Renal cortex interstitium (tissue), 11 donors: Measurements from ENCODE around the gene SORL1. TPM values are rescaled to one million over a fixed set of nuclear protein-coding genes. Genes with fewer than 3 reads are reported as not detected.

Experiments used
- DNase-seq, 11 donors: peaks; one replicate each; pipeline ENCODE4 v3.0.0-alpha.2; 2013; ENCODE audit warnings: low read depth in 9 of 11, low spot score in 4 of 11; ENCODE audit errors: extremely low read depth in 1 of 11
- polyA plus RNA-seq, 3 donors: library from polyadenylated mRNA; unstranded; fragments of 120-200 nt; gene quantifications; one replicate each; pipeline ENCODE4 v1.2.1, GENCODE V29; 2013; ENCODE audit not compliant: insufficient read length in 3 of 3

SORL1 gene
- polyA plus RNA-seq, 3 donors = 32.2 to 40.0 (median 34.1) TPM

DNA sequence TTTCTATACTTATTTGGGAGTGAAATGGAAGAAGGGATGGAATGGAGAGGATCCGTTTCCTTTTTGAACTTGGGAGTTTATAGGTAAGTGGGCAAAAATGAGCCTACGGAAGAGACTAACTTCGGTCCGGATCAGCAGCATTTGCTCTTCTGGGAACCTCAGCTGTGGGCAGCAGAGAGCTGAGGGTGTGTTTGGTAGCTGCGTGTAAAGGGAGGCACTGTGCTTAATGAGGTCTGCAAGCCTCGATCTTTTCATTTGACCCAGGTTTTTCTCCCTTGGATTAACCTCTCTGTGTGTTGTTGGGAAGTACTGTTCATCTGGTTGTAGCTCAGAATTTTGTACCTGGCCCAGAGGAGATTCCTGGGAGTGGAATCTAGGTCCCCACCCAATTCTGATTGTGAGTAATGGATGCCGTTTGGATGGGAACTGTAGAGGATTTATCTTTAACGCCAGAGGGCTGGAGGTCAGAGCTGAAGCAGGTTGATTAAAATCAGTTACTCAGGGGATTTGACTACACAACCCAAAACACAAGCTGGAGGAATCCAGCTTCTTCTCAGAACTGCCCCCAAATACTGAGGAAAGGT lies 202.2 kb downstream of the SORL1 start:
- DNase-seq = no peak

DNA sequence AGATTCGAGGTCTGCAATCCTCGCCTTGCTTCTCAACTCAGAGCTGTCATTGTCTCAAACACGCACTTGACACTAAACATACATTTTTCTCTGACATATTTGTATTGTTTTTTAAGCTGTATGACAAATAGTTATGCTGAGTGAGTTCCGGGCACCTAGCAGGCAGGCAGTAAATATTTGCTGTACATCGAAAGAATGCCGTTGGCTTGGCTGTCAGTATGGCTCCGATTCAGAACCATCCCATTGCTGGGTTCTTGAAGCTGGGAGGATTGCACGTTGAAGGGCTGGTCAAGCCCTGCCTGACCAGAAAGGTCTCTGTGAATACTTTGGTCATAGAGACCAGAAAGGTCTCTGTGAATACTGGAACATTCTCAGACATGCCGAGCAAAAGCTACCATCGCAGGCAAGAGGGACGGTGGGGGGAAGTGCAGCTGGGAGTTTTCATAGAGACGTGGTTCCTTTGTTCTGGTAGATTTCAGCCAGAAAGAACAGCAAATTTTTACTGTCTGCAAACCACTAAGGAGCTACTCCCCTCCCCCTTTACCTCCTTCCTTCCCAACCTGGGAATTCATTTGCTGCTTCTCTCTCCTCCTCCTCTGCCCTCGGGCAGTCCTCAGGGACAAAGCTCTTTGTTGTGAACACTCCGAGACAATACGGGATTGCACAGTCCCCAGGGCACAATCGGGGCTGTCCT lies 202.9 kb downstream of the SORL1 start:
- no peak for DNase-seq

DNA sequence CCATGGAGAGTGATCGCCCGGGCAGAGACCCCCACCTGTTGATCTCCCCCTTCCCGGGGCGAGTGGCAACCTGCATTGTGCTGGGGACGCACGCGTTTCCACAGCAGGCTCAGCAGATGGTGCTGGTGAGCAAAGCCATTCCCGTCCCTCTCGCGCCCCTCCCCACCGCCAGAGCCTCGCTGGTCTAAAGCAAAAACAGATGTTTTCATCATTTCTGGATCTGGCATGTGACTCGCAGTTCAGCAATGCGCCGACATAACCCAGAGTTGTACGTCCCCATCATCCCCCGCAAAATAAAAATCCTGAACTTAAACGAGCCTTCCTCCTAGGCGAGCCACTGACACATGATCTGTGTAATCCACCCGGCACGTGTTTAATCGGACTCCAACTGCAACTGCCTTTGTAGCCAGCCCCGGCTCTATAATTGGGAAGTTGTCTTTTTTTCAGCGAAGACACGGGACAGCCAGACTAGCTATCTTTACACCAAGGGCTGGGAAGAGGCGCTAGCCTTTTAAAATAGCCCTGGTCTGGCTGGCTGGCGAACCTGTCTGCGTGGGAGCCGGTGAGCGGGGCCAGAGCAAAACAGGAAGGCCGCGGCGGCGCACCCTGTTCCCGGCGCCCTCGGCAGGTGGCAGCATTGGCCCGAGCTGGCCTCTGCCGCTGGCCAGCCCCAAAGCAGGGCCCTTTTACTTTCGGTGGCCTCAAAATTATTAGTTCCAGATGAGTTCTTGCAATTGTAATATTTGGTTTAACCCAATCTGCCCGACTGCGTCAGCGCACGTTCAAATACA lies 203.6 kb downstream of the SORL1 start:
- peak in 9 of 11 donors; percentile 83 to 91 (median 86) for DNase-seq

DNA sequence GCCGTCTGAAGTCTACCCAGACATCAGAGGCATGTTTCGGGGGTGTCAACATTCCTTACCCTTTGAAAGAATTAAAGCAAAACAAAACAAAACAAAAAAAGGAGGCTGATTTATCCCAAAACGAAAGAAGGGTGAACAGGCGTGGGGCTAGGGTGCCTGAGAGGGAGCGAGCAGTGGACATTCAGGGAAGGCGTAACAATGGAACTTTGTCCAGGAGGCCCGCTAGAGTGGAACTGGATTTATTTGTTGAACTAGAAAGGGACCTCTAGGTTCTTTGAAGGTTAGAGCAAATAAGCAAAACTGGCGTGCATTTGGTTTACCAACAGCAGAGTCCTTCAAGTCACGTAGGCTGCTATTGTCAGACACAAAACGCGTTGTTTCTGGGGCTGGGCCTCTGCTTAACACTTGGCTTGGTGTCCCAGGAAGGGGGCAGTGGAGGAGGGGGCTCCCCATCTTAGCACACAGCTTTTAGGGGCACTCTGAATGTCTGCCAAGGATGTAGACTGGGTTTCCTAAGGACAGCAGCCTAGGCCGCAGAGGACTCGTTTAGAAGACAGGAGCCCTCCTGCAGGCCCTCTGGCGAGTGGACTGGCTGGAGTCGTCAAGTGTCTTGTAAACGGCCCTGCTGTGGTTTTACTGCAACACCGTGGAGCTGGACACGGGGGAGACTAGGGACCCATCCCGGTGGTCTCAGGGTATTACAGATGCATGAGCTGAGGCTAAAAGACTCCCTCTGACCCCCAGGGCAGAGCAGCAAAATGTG lies 204.4 kb downstream of the SORL1 start:
- peak in 1 of 11 donors; percentile 75 for DNase-seq

DNA sequence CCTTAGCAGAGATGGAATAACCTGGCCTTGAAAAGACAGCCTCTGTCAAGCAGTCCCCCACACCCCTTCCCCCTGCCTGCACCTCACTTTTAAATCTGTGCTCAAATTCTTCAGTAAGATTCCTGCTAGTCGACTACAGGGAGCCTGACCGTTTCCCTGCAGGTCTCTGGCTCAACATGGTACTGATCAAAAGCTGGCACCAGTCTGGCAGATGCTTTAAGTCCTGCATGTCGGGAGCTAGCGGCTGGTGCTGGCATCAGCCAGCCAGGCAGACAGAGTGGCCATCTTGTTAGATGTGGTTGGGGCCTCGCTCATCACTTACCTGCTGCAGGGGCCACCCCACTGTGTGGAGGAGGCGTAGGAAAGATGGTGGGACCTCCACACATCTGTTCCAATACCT lies 205.0 kb downstream of the SORL1 start:
- DNase-seq = no peak

DNA sequence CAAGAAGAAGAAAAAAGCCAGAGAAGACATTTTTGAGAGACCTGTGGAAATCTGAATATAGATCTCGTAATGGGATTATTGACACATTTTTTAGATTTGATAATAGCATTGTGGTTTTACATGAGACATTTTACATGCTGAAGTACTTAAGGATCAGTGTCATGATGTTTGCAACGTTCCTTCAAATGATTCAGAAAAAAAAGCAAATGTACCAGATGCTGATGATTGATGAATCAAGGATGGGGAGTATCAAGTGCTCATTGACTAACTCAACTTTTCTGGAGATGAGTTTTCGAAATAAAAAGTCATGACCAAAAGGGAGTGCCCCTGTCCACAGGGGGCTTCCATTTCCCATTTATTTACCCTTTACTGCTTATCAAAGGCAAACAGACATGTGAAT lies 207.7 kb downstream of the SORL1 start:
- no peak for DNase-seq

DNA sequence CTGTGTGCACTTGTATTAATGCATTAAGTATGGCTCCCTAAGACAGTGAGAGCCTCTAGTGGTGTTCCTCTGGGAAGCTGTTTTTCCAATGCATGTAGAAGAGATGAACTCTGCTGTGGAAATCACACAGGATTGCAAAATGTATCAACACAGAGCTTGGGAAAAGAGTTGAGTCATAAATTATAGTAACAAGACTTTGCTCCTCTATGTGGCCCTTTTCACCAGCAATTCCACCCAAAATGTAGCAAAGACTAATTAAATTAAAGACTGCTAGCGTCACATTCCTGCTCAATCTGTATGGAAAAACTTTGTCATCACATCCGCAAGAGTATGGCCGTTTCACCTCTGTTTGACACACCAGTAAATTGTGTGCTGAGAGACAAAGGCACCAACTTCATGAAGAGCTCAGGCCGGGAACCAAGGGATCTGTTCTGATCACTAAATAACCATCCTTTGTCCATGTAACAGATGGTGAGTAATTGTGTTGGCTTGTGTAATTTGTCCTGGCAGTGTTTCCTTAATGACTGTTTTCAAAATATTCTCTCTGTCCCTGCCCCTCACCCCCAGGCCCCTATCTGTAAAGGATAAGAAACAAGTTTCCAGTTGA lies 209.9 kb downstream of the SORL1 start:
- DNase-seq = no peak

DNA sequence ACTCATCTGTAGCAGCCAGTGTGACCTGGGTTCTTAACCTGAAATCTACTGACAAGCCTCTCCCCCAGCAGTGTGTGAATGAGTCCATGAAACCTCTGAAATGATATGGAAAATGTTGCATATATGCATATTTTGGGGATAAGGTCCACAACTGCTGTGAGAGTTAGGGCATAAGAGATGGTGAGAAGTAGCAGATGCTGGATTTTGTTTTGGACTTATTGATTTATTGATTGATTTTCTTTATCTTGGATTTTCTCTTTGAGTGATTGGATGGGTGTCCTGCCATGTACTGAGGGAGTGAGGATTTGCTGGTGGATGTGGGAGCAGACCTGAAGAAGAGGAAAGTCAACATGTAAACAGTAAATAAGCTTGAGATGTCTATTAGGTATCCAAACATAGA lies 212.0 kb downstream of the SORL1 start:
- no peak for DNase-seq

DNA sequence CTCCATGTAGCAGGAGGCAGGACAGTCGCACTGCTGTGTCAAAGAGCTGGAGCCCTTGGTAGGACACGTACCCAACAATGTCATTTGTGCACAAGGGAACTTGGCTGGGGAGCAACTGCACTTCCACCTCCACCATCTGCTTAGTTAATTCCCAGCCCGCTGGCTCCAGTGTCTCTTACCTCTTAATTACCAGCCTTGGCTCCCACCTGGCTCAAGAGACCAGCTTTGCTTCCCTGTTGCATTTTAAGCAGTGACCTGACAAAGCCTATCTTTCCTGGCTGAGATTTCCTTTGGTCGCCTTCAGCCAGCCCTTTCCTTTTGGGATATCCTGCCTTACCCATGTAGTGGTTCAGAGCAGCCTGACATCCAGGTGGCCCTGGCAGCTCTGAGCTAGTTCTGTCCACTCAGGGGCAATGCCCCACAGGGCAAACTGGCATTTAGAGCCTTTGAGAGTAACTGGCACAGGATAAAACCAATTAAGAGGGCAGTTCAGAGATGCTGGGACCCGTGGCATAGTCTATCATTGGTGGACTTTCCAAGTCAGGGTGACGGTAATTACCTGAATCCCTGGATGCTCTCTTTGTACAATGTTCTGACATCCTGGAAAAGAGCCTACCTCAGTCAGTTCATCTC lies 213.2 kb downstream of the SORL1 start:
- no peak for DNase-seq

DNA sequence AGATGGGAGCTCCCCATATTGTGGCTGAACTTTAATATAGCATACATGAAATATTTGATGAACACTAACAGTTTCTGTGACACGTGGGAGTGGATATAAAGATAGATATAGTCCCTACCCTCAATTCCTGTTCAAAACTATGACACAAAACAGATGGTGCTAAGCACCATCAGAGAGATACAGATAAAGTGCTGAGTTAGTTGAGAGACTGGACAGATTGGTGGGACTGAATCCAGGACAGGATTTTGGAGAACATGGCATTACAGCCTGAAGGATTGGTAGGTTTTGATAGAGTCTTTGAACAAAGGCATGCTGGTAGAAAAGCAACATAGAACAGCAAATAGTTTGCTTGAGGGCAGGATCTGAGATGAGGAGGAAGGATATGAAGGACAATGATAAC lies 215.7 kb downstream of the SORL1 start:
- DNase-seq = no peak

DNA sequence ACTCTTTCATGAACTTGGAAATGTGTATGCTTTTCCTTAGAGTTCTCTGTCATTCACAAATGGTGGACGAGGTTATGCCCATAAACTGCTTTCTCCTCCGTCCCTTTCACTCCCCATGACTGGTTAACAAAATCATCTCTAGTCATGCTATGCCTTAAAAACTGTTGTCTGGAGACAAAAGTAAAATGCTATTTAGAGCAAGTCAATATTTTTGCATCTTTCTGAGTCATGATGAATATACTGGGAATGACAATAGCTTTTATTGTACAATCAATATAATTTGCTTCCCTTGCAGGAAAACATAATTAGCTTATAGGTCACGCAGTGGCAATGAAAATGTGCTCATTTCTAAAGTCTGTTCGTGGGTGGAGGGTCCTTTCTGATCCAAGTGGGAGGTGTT lies 217.3 kb downstream of the SORL1 start:
- DNase-seq = no peak

DNA sequence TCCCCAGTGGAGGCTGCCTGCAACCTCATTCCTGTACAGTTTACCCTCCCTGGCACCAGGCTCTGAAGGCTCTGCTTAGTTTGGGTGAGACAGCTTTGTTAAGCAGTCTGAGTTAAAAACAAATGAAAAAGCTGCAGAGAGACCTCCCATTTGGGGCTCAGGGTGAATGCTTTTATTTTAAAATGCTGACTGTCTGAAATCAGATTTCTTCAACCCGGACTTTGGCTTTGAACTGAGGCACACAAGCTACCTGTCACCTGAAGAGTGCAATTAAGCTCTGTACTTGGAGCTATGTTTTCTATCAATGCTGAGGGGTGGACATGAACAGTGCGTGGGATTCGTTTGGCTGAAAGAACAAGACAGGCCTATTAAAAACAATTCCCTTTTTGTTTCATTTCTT lies 218.2 kb downstream of the SORL1 start:
- DNase-seq = no peak

DNA sequence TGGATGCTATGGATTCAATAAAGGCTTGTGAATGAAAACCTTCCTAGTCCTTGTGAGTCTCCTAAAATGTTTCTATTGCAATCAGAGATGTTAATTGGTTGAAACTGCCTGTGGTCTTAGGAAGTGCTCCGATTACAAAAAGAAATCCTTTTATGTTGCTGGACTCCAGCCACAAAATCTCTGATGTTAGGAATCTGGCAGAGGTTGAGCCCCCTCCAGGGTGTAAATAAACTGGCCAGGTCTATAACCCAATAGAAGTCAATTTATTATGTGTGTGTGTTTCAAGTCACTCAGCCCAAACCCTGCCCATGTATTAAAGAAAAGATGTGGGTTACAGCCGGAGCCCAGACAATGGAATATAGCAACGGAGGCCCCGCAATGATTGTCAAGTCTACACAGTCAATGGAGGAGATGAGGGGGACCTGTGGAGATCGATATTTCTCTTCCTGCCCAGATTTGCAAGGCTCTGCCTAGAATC lies 218.7 kb downstream of the SORL1 start:
- DNase-seq = peak in 2 of 11 donors; percentile 29 to 52

DNA sequence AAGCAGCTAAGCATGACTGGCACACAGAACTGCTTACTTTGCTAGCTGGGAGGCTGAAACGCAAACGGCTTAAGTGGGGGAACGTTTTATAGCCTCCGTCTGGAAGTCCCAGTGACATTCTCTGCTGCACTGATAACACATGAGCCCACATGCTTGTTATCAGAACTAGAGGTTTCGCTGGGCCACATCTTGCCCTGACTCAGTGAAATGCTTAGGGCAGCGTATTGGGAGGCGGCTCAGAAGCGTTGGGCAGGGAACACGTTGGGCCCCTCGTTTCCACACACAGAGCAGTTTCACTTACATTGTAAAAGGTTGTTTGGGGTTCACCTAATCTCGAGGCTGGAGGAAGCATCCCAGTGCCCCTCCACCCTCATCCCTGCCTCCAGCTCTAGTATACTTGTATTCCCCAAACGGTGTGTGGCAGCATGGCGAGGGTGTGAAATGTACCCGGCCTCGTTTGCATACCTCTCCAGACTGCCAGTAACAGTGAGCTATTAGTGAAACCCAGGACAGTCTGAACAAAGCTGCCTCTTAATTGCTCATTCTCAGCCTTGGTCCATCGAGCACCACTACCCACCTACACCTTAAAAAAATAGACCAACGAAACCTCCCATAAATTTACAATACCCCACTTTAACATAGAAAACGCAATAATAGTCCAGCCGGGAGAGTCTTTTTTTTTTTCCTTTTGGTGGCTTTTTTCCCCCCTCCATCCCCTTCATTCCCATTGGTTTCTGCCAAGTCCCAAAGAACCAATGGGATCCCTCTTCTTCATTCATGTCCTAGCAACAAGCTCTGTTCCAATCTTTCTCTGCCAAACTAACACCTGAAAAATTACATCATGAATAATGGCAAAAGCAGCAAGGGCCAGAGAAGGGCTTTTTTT lies 219.4 kb downstream of the SORL1 start:
- peak in 5 of 11 donors; percentile 50 to 76 (median 68) for DNase-seq

DNA sequence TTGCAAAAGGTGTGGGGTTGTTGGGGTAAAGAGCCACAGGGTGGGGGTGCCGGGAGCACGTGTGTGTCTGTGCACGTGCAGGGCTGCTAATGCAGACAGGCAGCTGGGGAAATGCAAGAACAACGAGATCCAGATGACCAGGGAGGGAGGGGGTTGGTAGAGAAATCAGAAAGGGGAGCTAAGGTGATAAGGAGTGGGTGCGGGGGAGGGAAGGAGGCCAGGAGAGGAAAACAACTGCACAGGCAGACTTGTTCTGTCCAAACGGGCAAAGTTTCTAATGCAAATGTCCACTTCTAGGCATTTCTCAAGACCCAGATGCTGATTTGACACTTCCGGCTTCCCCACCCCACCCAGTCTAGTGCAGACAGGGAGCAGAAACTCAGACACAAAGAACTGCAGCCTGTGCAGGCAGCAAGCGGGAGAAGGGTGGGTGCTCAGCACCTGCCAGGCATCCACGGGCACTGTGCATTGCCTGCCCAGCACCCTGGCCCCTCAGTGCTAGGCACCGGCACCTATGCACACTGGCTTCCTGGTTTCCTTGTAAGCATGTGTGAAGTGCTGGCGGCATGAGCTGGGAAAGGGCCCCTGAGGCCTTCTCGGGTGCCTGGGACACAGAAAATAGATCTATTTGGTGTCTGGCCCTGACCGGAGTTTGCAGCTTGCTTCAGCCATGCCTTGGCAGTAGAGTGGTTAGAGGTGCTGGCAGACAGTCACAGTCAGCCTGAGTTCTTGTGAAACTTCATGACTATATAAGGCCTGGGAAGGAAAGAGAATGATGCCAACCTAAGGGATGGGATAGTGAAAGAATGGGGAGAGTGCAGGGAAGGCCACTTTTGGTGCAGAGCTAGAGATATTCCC lies 220.7 kb downstream of the SORL1 start:
- DNase-seq = no peak

DNA sequence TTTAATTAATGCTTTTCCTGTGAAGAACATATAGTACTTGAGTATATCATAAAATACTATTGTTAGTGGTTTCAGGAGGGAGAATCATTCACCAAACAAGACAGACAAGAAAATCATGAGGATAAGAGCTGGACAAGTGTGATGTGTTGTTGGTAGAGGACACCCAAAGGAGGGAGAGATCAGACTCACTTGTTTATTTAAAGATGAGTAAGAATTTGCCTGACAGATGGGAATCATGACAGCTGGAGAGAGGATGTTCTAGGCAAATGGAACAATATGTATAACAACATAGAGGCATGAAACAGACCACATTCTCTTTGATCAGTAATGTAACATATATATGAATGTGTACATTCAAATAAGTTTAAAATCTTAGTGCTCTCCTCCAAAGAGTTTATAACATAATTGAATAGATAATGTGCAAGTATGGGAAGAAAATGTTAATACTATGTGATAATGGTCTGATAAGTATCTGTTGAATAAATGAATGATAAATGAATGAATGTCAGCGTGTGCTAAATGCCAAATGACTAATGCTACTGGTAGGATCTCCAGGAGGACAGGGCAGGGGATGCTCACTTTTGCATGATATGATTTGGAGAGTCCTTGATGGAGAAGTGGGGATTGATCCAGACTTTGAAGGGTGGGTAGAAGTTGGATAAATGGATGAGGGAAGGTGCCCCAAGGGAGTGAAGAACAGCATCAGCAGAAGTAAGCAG lies 229.6 kb downstream of the SORL1 start:
- DNase-seq = no peak
